MCF 10A (cell line): ENCODE measurements around the gene GAS7. TPM values are rescaled to one million over a fixed set of nuclear protein-coding genes. Genes with fewer than 3 reads are reported as not detected.

Experiments
- BruUV-seq: library from RNA; stranded (reverse); fragments of 400-500 nt; replicated peaks from 2 replicates; lab custom pipeline; 2021; lab: Mats Ljungman, UMichigan
- CTCF ChIA-PET: fragments of 300-600 bp; sonication (Branson Sonifier 250); formaldehyde crosslinking; extraction: SDS; loops from one replicate; lab custom pipeline; 2021; ENCODE audit warnings: antibody characterized with exemption, inconsistent platforms; lab: Yijun Ruan, JAX
- POLR2A ChIA-PET: fragments of 300-600, 350-650 bp; sonication (Branson Sonifier 250); formaldehyde crosslinking; extraction: SDS; loops from one replicate; lab custom pipeline; 2020; ENCODE audit warnings: antibody characterized with exemption, inconsistent platforms; lab: Yijun Ruan, JAX
- DNase-seq: peaks from one replicate; pipeline ENCODE4 v3.0.0-alpha.2; 2018; ENCODE audit not compliant: unreplicated experiment
- H3K27ac Mint-ChIP-seq: one replicate; pipeline ENCODE4 v1.8.0; 2022; ENCODE audit warnings: mild to moderate bottlenecking, low read depth, mixed read lengths; ENCODE audit not compliant: unreplicated experiment
- H3K27me3 Mint-ChIP-seq: one replicate; pipeline ENCODE4 v1.8.0; 2022; ENCODE audit warnings: mixed read lengths; ENCODE audit not compliant: insufficient read depth, unreplicated experiment
- H3K36me3 Mint-ChIP-seq: one replicate; pipeline ENCODE4 v1.8.0; 2022; ENCODE audit warnings: mild to moderate bottlenecking, moderate library complexity, mixed read lengths; ENCODE audit not compliant: insufficient read depth, unreplicated experiment
- H3K4me1 Mint-ChIP-seq: one replicate; pipeline ENCODE4 v1.8.0; 2022; ENCODE audit warnings: mixed read lengths; ENCODE audit not compliant: insufficient read depth, unreplicated experiment
- H3K4me3 Mint-ChIP-seq: one replicate; pipeline ENCODE4 v1.8.0; 2022; ENCODE audit warnings: mild to moderate bottlenecking, moderate library complexity, mixed read lengths; ENCODE audit not compliant: unreplicated experiment
- H3K9me3 Mint-ChIP-seq: one replicate; pipeline ENCODE4 v1.8.0; 2022; ENCODE audit warnings: mixed read lengths; ENCODE audit not compliant: unreplicated experiment
- CTCF ChIP-seq: fragments of 200-600 bp; IDR thresholded peaks from one replicate; pipeline ENCODE4 v1.8.0; 2022; ENCODE audit warnings: antibody characterized with exemption, mild to moderate bottlenecking; ENCODE audit not compliant: unreplicated experiment
- intact Hi-C: fragments of 100-400 bp; cut with micrococcal nuclease; formaldehyde crosslinking; loops from 2 replicates; pipeline ENCODE4 v1.14.1; 2022
- total RNA-seq: library from RNA; stranded (reverse); gene quantifications from 2 replicates; pipeline ENCODE4 v1.2.3, GENCODE V29; 2022

GAS7 gene
- total RNA-seq, 1 experiment from 2014 or later, result not detected

DNA sequence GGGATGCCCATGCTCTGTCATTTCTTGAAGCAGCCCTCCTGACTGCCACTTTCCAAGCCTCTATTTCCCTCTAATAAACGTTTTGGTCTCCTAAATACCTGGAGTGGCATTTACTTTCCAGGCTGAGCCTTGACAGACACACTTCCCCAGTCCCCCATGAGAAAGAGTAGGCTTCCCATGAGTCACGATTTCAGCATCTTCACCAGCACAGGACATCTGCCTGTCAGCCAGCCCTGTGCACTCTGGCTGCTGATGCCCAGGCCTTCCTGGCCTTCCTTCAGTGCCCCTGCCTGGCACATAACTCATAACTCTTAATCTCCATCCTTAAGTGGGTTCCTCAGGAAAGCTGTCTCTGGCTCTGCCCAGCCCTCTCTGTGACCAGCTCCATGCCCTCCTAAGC, 30.8 kb upstream of the GAS7 start:
- POLR2A ChIA-PET, result no interaction called here
- TF ChIP-seq CTCF, result no peak
- H3K27ac Mint-ChIP-seq, result no peak overlapping the region
- H3K27me3 Mint-ChIP-seq, result no peaks in the 10 kb centered on the region
- CTCF ChIA-PET, result interaction anchor here (0.6 kb wide), 1 partner anchor 33 kb away, joined by 3 read pairs; no protein-coding TSS in a partner anchor
- no TSS peak for BruUV-seq
- no peaks in the 10 kb centered on the region for H3K9me3 Mint-ChIP-seq
- no peaks in the 10 kb centered on the region for H3K4me1 Mint-ChIP-seq
- H3K36me3 Mint-ChIP-seq, result no peaks in the 10 kb centered on the region
- intact Hi-C loops, result no loop called here
- H3K4me3 Mint-ChIP-seq, result no peak overlapping the region
- no peak for DNase-seq

DNA sequence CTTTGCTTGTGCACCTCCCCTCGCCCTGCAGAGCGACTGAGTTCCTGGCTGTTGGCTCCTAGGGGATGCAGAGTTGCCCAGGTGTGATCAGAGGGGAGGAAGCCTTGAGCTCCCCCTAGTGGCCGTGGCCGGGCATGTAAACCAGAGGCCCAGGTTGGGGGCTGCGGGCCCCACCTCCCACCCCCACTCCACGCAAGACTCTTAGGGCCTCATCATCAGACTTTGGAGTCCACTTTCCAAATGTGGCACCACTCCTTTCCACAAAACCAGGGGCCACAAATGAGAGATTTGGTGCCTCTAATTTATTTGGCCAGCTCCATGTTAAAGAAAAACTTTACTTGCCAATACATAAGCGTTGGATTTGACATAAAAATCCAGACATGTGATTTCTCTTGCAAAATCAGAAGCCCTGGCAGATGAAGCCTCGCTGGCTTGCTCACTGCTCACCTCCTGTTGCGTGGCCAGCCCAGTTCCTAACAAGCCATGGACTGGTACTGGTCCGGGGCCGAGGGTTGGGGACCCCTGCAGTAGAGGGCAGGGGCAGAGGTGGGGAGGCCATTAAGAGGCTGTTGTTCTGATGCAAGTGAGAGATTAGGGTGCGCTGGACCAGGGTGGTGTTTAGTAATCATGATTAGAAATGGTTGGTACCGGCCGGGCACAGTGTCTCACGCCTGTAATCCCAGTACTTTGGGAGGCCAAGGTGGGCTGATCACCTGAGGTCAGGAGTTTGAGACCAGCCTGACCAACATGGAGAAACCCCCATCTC, 28.7 kb upstream of the GAS7 start:
- CTCF ChIA-PET, result interaction anchor here (0.5 to 1.4 kb wide), 11 partner anchors 9 to 307 kb away, joined by 3 to 7 read pairs (median 3); no protein-coding TSS in a partner anchor
- Mint-ChIP-seq H3K9me3 (peaks cover 8% of the 10 kb centered on the region), H3K4me3 (no peak overlapping the region), H3K27ac (no peak overlapping the region), H3K36me3 (no peaks in the 10 kb centered on the region), H3K4me1 (no peaks in the 10 kb centered on the region), H3K27me3 (no peaks in the 10 kb centered on the region)
- no TSS peak for BruUV-seq
- intact Hi-C loops, result no loop called here
- POLR2A ChIA-PET, result no interaction called here
- peak; percentile 69 for TF ChIP-seq CTCF
- DNase-seq, result peak; percentile 26

DNA sequence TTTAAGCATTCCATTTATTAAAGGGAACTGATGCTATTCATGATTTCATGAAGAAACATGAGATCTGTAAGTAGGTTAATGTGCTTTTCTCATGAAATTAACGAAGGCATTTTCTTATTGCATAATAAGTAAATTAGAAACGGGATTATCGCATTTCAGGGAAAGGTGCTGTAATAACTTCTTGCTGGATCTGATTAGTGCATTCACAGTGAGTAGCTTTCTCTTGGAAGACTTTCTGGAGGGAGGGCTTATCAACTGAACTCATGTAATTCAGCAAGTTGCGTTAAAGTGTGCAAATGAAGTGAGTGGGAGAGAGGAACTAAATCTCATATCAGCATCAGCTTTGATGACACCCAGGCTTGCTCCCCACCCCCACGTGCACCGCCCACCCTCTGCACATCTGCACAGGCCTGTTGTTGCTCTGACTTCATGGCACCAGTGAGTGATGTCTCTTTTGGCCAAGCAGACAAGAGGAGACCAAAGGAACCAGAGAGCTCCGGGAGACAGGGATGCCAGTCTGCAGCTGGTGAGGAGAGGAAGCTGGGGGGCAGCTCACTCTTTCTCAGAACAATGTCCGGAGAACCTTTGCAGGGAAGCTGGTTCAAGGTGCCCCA, 26.3 kb upstream of the GAS7 start:
- no peak overlapping the region for H3K4me3 Mint-ChIP-seq
- TF ChIP-seq CTCF, result no peak
- intact Hi-C loops, result no loop called here
- DNase-seq, result no peak
- no peaks in the 10 kb centered on the region for H3K36me3 Mint-ChIP-seq
- CTCF ChIA-PET, result interaction anchor here (0.8 kb wide), 2 partner anchors 224 to 243 kb away, joined by 3 to 4 read pairs; no protein-coding TSS in a partner anchor
- POLR2A ChIA-PET, result no interaction called here
- BruUV-seq, result no TSS peak
- no peak overlapping the region for H3K27ac Mint-ChIP-seq
- H3K9me3 Mint-ChIP-seq, result peaks cover 11% of the 10 kb centered on the region
- no peaks in the 10 kb centered on the region for H3K4me1 Mint-ChIP-seq
- no peaks in the 10 kb centered on the region for H3K27me3 Mint-ChIP-seq

DNA sequence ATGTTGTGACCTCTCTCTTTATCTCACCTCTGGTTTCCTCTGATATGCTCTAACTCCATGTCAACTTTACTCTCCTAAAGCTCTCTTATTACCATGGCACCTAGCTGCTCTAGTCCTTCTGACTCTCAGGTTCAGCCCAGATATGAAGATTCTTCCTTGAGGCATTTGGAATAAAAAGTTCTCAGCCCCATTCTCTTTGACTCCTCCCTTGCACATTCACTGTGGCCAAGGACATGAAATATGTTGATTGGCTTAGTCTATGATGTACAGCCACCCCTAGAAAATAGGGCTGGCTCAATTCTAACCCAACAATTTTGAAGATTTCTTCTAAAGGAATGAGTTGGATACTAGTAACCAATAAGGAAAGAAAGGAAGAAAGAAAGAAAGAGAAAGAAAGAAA, 20.8 kb upstream of the GAS7 start:
- POLR2A ChIA-PET, result no interaction called here
- Mint-ChIP-seq H3K27ac (no peak overlapping the region), H3K27me3 (no peaks in the 10 kb centered on the region), H3K4me1 (no peaks in the 10 kb centered on the region), H3K36me3 (no peaks in the 10 kb centered on the region), H3K9me3 (peaks cover 22% of the 10 kb centered on the region), H3K4me3 (no peak overlapping the region)
- CTCF ChIA-PET, result no interaction called here
- no peak for DNase-seq
- intact Hi-C loops, result no loop called here
- BruUV-seq, result no TSS peak
- no peak for TF ChIP-seq CTCF
